GM12878 (cell line): Measurements from ENCODE around the gene PPP4R1. TPM values are rescaled to one million over a fixed set of nuclear protein-coding genes. Genes with fewer than 3 reads are reported as not detected.

Experiments
- ATAC-seq: fragments of 200-7000 bp; cut with Tn5 transposase; 3 replicates; pipeline ENCODE4 v1.9.1; 2020; ENCODE audit warnings: mild to moderate bottlenecking, moderate library complexity
- BruUV-seq: library from RNA; stranded (reverse); fragments of 400-500 nt; replicated peaks from 2 replicates; lab custom pipeline; 2021; lab: Mats Ljungman, UMichigan
- CTCF ChIA-PET: fragments of 300-600 bp; sonication (Branson Sonifier 250); formaldehyde crosslinking; extraction: SDS; loops from one replicate; lab custom pipeline; 2021; ENCODE audit warnings: inconsistent platforms; lab: Yijun Ruan, JAX
- POLR2A ChIA-PET: fragments of 350-600 bp; formaldehyde crosslinking; extraction: SDS; loops from one replicate; lab custom pipeline; 2021; ENCODE audit warnings: inconsistent platforms; lab: Charles Lee
- RAD21 ChIA-PET: fragments of 300-600 bp; sonication (Branson Sonifier 250); formaldehyde crosslinking; loops from one replicate; lab custom pipeline; 2023; ENCODE audit warnings: antibody characterized with exemption; ENCODE audit not compliant: unreplicated experiment; lab: Charles Lee
- SMC1A ChIA-PET: fragments of 300-600 bp; sonication (Branson Sonifier 250); formaldehyde crosslinking; loops from one replicate; lab custom pipeline; 2023; ENCODE audit not compliant: unreplicated experiment, uncharacterized antibody; lab: Charles Lee
- DNase-seq: peaks from one replicate; pipeline ENCODE4 v3.0.0-alpha.2; 2011; ENCODE audit warnings: low read depth, low spot score
- FAIRE-seq: peaks from 3 replicates; lab custom pipeline; 2011; peaks lifted over from hg19 to GRCh38; lab: Jason Lieb, UNC
- H2AFZ ChIP-seq: 2 replicates; pipeline ENCODE4 v1.6.0; 2011; ENCODE audit warnings: low read depth, low read length, control low read depth; ENCODE audit not compliant: control insufficient read depth
- H3K27ac ChIP-seq: 2 replicates; pipeline ENCODE4 v1.5.1; 2011; ENCODE audit warnings: control low read depth; ENCODE audit not compliant: control insufficient read depth, insufficient read depth
- H3K27me3 ChIP-seq, 2 experiments: replicated peaks in 1 of 2; 2 replicates each; pipeline versions ENCODE4 v1.6.0 to v1.6.1; 2011; ENCODE audit warnings: low read length in 1 of 2; ENCODE audit not compliant: control insufficient read depth in 2 of 2, insufficient read depth in 2 of 2
- H3K36me3 ChIP-seq, 2 experiments: 2 replicates each; pipeline ENCODE4 v1.5.1; 2011; ENCODE audit warnings: low read length in 1 of 2; ENCODE audit not compliant: control insufficient read depth in 2 of 2, insufficient read depth in 2 of 2
- H3K4me1 ChIP-seq: 2 replicates; pipeline ENCODE4 v1.6.1; 2011; ENCODE audit warnings: mild to moderate bottlenecking, low read length, moderate library complexity, mixed read lengths; ENCODE audit not compliant: control insufficient read depth, insufficient read depth
- H3K4me2 ChIP-seq: 2 replicates; pipeline ENCODE4 v1.6.0; 2011; ENCODE audit warnings: control low read depth; ENCODE audit not compliant: control insufficient read depth, insufficient read depth
- H3K4me3 ChIP-seq: fragments of 200-600 bp; sonication (generic); 2 replicates; pipeline ENCODE4 v1.5.1; 2016
- H3K79me2 ChIP-seq: 2 replicates; pipeline ENCODE4 v1.6.0; 2011; ENCODE audit warnings: low read length; ENCODE audit not compliant: control insufficient read depth, insufficient read depth
- H3K9ac ChIP-seq: 2 replicates; pipeline ENCODE4 v1.8.0; 2011; ENCODE audit warnings: low read length, control low read depth, mixed read lengths; ENCODE audit not compliant: control insufficient read depth, insufficient read depth
- H3K9me3 ChIP-seq: replicated peaks from 3 replicates; pipeline ENCODE4 v1.5.1; 2011; ENCODE audit warnings: mild to moderate bottlenecking, low read length; ENCODE audit not compliant: control insufficient read depth, insufficient read depth
- H4K20me1 ChIP-seq: 2 replicates; pipeline ENCODE4 v1.6.0; 2011; ENCODE audit not compliant: control insufficient read depth, insufficient read depth
- BHLHE40 ChIP-seq, 2 experiments: fragments of 450-650 bp in 1 of 2; IDR thresholded peaks; 2 replicates each; pipeline ENCODE4 v1.6.1; 2011 to 2017; ENCODE audit warnings: low read depth in 2 of 2, borderline replicate concordance in 1 of 2, improper control_type of control experiment in 1 of 2, low read length in 1 of 2, mild to moderate bottlenecking in 1 of 2
- CHD2 ChIP-seq: IDR thresholded peaks from 2 replicates; pipeline ENCODE4 v1.6.1; 2011; ENCODE audit warnings: low read depth, low read length, improper control_type of control experiment, borderline replicate concordance
- FOS ChIP-seq: IDR thresholded peaks from 3 replicates; pipeline ENCODE4 v1.6.1; 2011; ENCODE audit warnings: borderline replicate concordance; ENCODE audit not compliant: insufficient read length; ENCODE audit errors: extremely low read depth
- NBN ChIP-seq: fragments of 450-650 bp; IDR thresholded peaks from 2 replicates; pipeline ENCODE4 v1.6.1; 2016
- RB1 ChIP-seq: fragments of 450-650 bp; formaldehyde crosslinking; IDR thresholded peaks from 2 replicates; pipeline ENCODE4 v1.6.1; 2017; ENCODE audit warnings: mild to moderate bottlenecking, borderline replicate concordance
- SPI1 ChIP-seq: IDR thresholded peaks from 2 replicates; pipeline ENCODE4 v1.6.1; 2011; ENCODE audit warnings: low read depth, mild to moderate bottlenecking, low read length, moderate library complexity, borderline replicate concordance; ENCODE audit not compliant: insufficient read depth
- SRF ChIP-seq, 2 experiments: IDR thresholded peaks; 2 replicates each; pipeline ENCODE4 v1.6.1; 2011; ENCODE audit warnings: low read depth in 2 of 2, low read length in 2 of 2, mild to moderate bottlenecking in 1 of 2, moderate library complexity in 1 of 2
- ZBTB33 ChIP-seq: fragments of 450-650 bp; IDR thresholded peaks from 2 replicates; pipeline ENCODE4 v1.6.1; 2017; ENCODE audit warnings: mild to moderate bottlenecking
- ZNF24 ChIP-seq: fragments of 450-650 bp; IDR thresholded peaks from 2 replicates; pipeline ENCODE4 v1.6.1; 2017; ENCODE audit warnings: antibody characterized with exemption, mild to moderate bottlenecking
- WGBS: methylation state at CpG from one replicate; pipeline ENCODE4 v1.1.6; 2016; ENCODE audit warnings: low lambda C conversion rate; ENCODE audit not compliant: insufficient replicate concordance, insufficient coverage; ENCODE audit errors: missing lambda C conversion rate; 5-methylcytosine and 5-hydroxymethylcytosine counted together
- in situ Hi-C: fragments of 300-500 bp; cut with MboI; formaldehyde crosslinking; loops from 9 replicates; pipeline ENCODE4 v1.14.3; 2018; ENCODE audit warnings: mixed read lengths
- intact Hi-C: fragments of 100-400 bp; cut with micrococcal nuclease; formaldehyde crosslinking; loops from one replicate; pipeline ENCODE4 v1.14.2; 2022; ENCODE audit not compliant: unreplicated experiment
- polyA plus RNA-seq, 11 experiments: library from polyadenylated mRNA; depleted of rRNA in 4 of 11; unstranded in 6 of 11; stranded (reverse) in 5 of 11; fragments of >200 nt; fragmentation: Nextera tagmentation in 4 of 11; fragmentation: Illumina TruSeq in 1 of 11; extraction: Ambion mirVana in 4 of 11; extraction: Trizol in 1 of 11; gene quantifications; 1 replicate in 1 of 11; 2 replicates in 10 of 11; pipeline versions ENCODE4 v1.2.1 to v1.2.3, GENCODE V29; 2011 to 2016; ENCODE audit warnings: inconsistent platforms in 2 of 11, missing spikeins in 2 of 11, low read depth in 1 of 11
- total RNA-seq, 4 experiments: library from RNA; depleted of rRNA in 3 of 4; stranded (reverse); fragments of >200 nt in 3 of 4; fragmentation: Illumina TruSeq in 1 of 4; extraction: Trizol in 1 of 4; gene quantifications; 2 replicates each; pipeline versions ENCODE4 v1.2.1 to v1.2.3, GENCODE V29; 2013 to 2021
- TF ChIP-seq, protein P1 (sequence below): IDR thresholded peaks from 2 replicates; pipeline ENCODE4 v1.6.1; 2011; ENCODE audit warnings: low read depth, mild to moderate bottlenecking, low read length, moderate library complexity, borderline replicate concordance; ENCODE audit errors: extremely low read depth

Gene PPP4R1
- total and polyA plus RNA-seq, 10 of the 15 experiments (the other 5 are each of a cell fraction or from before 2014, with no cell fraction given) = 10.9 to 44.4 (median 26.0) TPM

DNA sequence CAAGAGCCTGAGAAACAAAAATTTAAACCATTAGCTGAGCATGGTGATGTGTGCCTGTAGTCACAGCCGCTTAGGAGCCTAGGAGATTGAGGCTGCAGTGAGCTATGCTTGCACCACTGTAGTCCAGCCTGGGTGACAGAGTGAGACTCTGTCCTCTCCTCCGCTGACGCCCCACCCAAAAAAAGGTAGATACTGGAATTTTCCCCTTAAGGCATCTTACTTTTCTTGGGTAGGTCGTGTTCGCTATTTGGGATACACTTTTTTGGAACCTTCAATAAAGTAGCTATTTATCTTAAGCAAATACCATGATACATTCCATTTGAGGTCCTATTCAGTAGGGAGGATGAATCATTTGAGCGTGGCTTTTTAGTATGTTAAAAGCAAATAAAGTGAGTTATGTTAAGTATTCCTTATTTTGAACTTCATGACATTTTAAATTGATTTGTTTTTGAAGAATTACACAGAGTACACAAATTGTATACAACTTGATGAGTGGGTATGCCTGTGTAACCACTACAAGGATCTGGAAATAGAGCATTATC is 100.3 kb downstream of the PPP4R1 start:
- ChIA-PET CTCF (interaction anchor here (0.9 to 2.0 kb wide), 6 partner anchors 16 to 442 kb away, joined by 3 to 5 read pairs (median 4); no protein-coding TSS in a partner anchor), SMC1A (interaction anchor here (0.9 to 4.0 kb wide), 5 partner anchors 9 to 441 kb away, joined by 3 to 30 read pairs (median 4); no protein-coding TSS in a partner anchor)
- no peaks in the 10 kb centered on the region for H3K9me3 ChIP-seq
- H3K4me1 ChIP-seq = no peaks in the 10 kb centered on the region
- H3K27me3 ChIP-seq = no peaks in the 10 kb centered on the region
- ATAC-seq = no peak
- H2AFZ ChIP-seq = no peak overlapping the region
- TF ChIP-seq CHD2 (no peak), ZNF24 (no peak)
- TF ChIP-seq, protein P1, sequence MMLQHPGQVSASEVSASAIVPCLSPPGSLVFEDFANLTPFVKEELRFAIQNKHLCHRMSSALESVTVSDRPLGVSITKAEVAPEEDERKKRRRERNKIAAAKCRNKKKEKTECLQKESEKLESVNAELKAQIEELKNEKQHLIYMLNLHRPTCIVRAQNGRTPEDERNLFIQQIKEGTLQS = no peak
- TF ChIP-seq, all 136 proteins: peak for 0
- intact Hi-C loops = no loop called here
- H3K79me2 ChIP-seq = peaks cover 1% of the 10 kb centered on the region
- H3K27ac ChIP-seq = no peak overlapping the region
- no peak overlapping the region for H3K4me2 ChIP-seq
- peaks cover 2 to 11% of the 10 kb centered on the region in 2 experiments; a peak in 3 of 4 replicates for H3K36me3 ChIP-seq
- no peak overlapping the region for H3K4me3 ChIP-seq
- no peaks in the 10 kb centered on the region for H4K20me1 ChIP-seq
- BruUV-seq = no TSS peak
- in situ Hi-C loops = no loop called here
- no peak for FAIRE-seq
- DNase-seq = no peak
- 96% methylated on average over 6 of the region's 6 CpGs for WGBS
- ChIA-PET RAD21 (interaction anchor here (2.0 kb wide), 1 partner anchor 15 kb away, joined by 4 read pairs; no protein-coding TSS in a partner anchor), POLR2A (no interaction called here)
- no peak overlapping the region for H3K9ac ChIP-seq

GRCh38 chr18:9508446-9509025 is 105.8 kb downstream of the PPP4R1 start:
- Histone ChIP-seq H3K4me3 (no peak overlapping the region), H4K20me1 (no peaks in the 10 kb centered on the region), H2AFZ (no peak overlapping the region), H3K36me3 (no peaks in the 10 kb centered on the region; a peak in 1 of 4 replicates), H3K79me2 (peaks cover 16% of the 10 kb centered on the region), H3K27me3 (no peaks in the 10 kb centered on the region), H3K4me1 (no peaks in the 10 kb centered on the region), H3K9ac (no peak overlapping the region), H3K9me3 (peaks cover 1% of the 10 kb centered on the region; the same call in 2 of the 3 replicates), H3K27ac (no peak overlapping the region), H3K4me2 (no peak overlapping the region)
- TF ChIP-seq RB1 (no peak), FOS (no peak), NBN (no peak), BHLHE40 (IDR thresholded peaks at IDR 0.05; ENCODE audit: borderline replicate concordance in 1 of 2, low read depth in 2 of 2, low read length in 1 of 2) (no peak), ZBTB33 (no peak), SPI1 (no peak), SRF (IDR thresholded peaks at IDR 0.05; ENCODE audit: low read depth in 2 of 2, low read length in 2 of 2) (no peak)
- intact Hi-C loops = no loop called here
- 85% methylated on average over 2 of the region's 2 CpGs for WGBS
- POLR2A ChIA-PET = no interaction called here
- CTCF ChIA-PET = interaction anchor here (0.7 to 3.5 kb wide), 3 partner anchors 8 to 68 kb away, joined by 3 to 31 read pairs (median 3); no protein-coding TSS in a partner anchor
- no peak for FAIRE-seq
- SMC1A ChIA-PET = interaction anchor here (1.1 to 2.5 kb wide), 2 partner anchors 9 to 65 kb away, joined by 5 read pairs; no protein-coding TSS in a partner anchor
- in situ Hi-C loops = no loop called here
- no peak for ATAC-seq
- no TSS peak for BruUV-seq
- no peak for DNase-seq
- RAD21 ChIA-PET = no interaction called here
